ENCODE data around the gene SPEG. TPM values are rescaled to one million over a fixed set of nuclear protein-coding genes. Genes with fewer than 3 reads are reported as not detected.

Gene SPEG
- total and polyA plus RNA-seq, 2 experiments from 2014 or later = 12.6 to 32.4 TPM

DNA sequence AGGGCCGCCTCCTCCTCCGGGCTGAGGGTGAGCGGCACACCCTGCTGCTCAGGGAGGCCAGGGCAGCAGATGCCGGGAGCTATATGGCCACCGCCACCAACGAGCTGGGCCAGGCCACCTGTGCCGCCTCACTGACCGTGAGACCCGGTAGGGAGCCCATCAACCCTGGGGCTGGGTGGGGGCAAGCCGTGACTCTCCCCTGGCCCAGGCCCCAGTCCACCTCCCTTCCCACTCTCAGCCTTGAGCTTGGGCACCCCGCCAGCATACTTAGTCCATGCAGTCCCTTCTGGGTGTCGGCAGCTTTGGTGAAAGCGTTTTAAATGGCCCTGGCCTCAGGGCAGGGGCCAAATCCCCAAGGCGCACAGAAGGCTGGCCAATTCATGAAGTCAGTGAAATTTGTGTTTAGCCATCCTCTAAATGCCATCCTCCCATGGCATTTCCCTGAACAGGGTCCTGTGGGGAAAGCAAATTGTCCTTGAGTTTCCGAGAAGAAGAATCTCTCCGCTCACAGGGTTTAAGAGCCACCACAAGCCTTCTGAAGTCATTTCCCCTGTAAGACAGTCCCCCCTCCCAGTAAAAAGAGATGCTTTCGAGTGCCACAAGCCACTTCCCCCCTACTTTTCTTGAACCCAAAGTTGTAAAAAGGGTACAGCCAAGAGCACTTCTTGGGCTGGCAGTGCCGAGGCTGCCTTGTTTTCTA lies 17.2 kb downstream of the SPEG start:
- no peaks in the 10 kb centered on the region; the same call in 1 of the 2 replicates for H4K20me1 ChIP-seq (replicated peaks; ENCODE audit: insufficient read depth)
- Mint-ChIP-seq H3K9me3 (no peaks in the 10 kb centered on the region), H3K27me3 (ENCODE audit: insufficient read depth, low read depth, poor library complexity) (peaks cover 26% of the 10 kb centered on the region), H3K27ac (no peak overlapping the region; the same call in 1 of the 2 replicates), H3K36me3 (ENCODE audit: low read depth) (peaks cover 5% of the 10 kb centered on the region; the same call in 2 of the 3 replicates), H3K4me1 (peaks cover 20% of the 10 kb centered on the region), H3K4me3 (no peak overlapping the region)
- H3K79me2 ChIP-seq (replicated peaks; ENCODE audit: insufficient read depth) = no peaks in the 10 kb centered on the region
- no peak overlapping the region for H3K4me3 ChIP-seq
- H3K36me3 ChIP-seq (ENCODE audit: insufficient read depth) = no peaks in the 10 kb centered on the region
- no peaks in the 10 kb centered on the region for H3K9me2 ChIP-seq (ENCODE audit: insufficient read depth)
- H3F3A ChIP-seq (replicated peaks; ENCODE audit: low read depth) = 0 out of 2 replicates have a peak, but pooled peaks cover 4% of the 10 kb centered on the region
- TF ChIP-seq EZH2 (IDR thresholded peaks at IDR 0.05; ENCODE audit: low read depth, unreplicated experiment) (no peak), JUNB (IDR thresholded peaks at IDR 0.05; ENCODE audit: unreplicated experiment) (no peak), ZNF331 (CRISPR knock-in tag; IDR thresholded peaks at IDR 0.05; ENCODE audit: low read depth) (no peak), STAT1 (IDR thresholded peaks at IDR 0.05; ENCODE audit: unreplicated experiment) (no peak), EZH2phosphoT487 (IDR thresholded peaks at IDR 0.05; ENCODE audit: unreplicated experiment) (no peak), NANOG (IDR thresholded peaks at IDR 0.05; ENCODE audit: borderline replicate concordance) (no peak), ZNF114 (CRISPR knock-in tag; IDR thresholded peaks at IDR 0.05) (no peak), POLR2AphosphoS5 (IDR thresholded peaks at IDR 0.05; ENCODE audit: low read depth) (no peak), CREB1 (CRISPR knock-in tag; IDR thresholded peaks at IDR 0.05; ENCODE audit: low read depth) (no peak)
- TF ChIP-seq, protein P1, sequence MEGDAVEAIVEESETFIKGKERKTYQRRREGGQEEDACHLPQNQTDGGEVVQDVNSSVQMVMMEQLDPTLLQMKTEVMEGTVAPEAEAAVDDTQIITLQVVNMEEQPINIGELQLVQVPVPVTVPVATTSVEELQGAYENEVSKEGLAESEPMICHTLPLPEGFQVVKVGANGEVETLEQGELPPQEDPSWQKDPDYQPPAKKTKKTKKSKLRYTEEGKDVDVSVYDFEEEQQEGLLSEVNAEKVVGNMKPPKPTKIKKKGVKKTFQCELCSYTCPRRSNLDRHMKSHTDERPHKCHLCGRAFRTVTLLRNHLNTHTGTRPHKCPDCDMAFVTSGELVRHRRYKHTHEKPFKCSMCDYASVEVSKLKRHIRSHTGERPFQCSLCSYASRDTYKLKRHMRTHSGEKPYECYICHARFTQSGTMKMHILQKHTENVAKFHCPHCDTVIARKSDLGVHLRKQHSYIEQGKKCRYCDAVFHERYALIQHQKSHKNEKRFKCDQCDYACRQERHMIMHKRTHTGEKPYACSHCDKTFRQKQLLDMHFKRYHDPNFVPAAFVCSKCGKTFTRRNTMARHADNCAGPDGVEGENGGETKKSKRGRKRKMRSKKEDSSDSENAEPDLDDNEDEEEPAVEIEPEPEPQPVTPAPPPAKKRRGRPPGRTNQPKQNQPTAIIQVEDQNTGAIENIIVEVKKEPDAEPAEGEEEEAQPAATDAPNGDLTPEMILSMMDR (conservative IDR thresholded peaks at IDR 0.05; ENCODE audit: low read depth in 2 of 2) = no peak
- TF ChIP-seq, protein P2, sequence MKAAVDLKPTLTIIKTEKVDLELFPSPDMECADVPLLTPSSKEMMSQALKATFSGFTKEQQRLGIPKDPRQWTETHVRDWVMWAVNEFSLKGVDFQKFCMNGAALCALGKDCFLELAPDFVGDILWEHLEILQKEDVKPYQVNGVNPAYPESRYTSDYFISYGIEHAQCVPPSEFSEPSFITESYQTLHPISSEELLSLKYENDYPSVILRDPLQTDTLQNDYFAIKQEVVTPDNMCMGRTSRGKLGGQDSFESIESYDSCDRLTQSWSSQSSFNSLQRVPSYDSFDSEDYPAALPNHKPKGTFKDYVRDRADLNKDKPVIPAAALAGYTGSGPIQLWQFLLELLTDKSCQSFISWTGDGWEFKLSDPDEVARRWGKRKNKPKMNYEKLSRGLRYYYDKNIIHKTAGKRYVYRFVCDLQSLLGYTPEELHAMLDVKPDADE (IDR thresholded peaks at IDR 0.05) = no peak
- TF ChIP-seq, protein P3, sequence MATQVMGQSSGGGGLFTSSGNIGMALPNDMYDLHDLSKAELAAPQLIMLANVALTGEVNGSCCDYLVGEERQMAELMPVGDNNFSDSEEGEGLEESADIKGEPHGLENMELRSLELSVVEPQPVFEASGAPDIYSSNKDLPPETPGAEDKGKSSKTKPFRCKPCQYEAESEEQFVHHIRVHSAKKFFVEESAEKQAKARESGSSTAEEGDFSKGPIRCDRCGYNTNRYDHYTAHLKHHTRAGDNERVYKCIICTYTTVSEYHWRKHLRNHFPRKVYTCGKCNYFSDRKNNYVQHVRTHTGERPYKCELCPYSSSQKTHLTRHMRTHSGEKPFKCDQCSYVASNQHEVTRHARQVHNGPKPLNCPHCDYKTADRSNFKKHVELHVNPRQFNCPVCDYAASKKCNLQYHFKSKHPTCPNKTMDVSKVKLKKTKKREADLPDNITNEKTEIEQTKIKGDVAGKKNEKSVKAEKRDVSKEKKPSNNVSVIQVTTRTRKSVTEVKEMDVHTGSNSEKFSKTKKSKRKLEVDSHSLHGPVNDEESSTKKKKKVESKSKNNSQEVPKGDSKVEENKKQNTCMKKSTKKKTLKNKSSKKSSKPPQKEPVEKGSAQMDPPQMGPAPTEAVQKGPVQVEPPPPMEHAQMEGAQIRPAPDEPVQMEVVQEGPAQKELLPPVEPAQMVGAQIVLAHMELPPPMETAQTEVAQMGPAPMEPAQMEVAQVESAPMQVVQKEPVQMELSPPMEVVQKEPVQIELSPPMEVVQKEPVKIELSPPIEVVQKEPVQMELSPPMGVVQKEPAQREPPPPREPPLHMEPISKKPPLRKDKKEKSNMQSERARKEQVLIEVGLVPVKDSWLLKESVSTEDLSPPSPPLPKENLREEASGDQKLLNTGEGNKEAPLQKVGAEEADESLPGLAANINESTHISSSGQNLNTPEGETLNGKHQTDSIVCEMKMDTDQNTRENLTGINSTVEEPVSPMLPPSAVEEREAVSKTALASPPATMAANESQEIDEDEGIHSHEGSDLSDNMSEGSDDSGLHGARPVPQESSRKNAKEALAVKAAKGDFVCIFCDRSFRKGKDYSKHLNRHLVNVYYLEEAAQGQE (IDR thresholded peaks at IDR 0.05; ENCODE audit: unreplicated experiment) = no peak
- TF ChIP-seq, protein P4, sequence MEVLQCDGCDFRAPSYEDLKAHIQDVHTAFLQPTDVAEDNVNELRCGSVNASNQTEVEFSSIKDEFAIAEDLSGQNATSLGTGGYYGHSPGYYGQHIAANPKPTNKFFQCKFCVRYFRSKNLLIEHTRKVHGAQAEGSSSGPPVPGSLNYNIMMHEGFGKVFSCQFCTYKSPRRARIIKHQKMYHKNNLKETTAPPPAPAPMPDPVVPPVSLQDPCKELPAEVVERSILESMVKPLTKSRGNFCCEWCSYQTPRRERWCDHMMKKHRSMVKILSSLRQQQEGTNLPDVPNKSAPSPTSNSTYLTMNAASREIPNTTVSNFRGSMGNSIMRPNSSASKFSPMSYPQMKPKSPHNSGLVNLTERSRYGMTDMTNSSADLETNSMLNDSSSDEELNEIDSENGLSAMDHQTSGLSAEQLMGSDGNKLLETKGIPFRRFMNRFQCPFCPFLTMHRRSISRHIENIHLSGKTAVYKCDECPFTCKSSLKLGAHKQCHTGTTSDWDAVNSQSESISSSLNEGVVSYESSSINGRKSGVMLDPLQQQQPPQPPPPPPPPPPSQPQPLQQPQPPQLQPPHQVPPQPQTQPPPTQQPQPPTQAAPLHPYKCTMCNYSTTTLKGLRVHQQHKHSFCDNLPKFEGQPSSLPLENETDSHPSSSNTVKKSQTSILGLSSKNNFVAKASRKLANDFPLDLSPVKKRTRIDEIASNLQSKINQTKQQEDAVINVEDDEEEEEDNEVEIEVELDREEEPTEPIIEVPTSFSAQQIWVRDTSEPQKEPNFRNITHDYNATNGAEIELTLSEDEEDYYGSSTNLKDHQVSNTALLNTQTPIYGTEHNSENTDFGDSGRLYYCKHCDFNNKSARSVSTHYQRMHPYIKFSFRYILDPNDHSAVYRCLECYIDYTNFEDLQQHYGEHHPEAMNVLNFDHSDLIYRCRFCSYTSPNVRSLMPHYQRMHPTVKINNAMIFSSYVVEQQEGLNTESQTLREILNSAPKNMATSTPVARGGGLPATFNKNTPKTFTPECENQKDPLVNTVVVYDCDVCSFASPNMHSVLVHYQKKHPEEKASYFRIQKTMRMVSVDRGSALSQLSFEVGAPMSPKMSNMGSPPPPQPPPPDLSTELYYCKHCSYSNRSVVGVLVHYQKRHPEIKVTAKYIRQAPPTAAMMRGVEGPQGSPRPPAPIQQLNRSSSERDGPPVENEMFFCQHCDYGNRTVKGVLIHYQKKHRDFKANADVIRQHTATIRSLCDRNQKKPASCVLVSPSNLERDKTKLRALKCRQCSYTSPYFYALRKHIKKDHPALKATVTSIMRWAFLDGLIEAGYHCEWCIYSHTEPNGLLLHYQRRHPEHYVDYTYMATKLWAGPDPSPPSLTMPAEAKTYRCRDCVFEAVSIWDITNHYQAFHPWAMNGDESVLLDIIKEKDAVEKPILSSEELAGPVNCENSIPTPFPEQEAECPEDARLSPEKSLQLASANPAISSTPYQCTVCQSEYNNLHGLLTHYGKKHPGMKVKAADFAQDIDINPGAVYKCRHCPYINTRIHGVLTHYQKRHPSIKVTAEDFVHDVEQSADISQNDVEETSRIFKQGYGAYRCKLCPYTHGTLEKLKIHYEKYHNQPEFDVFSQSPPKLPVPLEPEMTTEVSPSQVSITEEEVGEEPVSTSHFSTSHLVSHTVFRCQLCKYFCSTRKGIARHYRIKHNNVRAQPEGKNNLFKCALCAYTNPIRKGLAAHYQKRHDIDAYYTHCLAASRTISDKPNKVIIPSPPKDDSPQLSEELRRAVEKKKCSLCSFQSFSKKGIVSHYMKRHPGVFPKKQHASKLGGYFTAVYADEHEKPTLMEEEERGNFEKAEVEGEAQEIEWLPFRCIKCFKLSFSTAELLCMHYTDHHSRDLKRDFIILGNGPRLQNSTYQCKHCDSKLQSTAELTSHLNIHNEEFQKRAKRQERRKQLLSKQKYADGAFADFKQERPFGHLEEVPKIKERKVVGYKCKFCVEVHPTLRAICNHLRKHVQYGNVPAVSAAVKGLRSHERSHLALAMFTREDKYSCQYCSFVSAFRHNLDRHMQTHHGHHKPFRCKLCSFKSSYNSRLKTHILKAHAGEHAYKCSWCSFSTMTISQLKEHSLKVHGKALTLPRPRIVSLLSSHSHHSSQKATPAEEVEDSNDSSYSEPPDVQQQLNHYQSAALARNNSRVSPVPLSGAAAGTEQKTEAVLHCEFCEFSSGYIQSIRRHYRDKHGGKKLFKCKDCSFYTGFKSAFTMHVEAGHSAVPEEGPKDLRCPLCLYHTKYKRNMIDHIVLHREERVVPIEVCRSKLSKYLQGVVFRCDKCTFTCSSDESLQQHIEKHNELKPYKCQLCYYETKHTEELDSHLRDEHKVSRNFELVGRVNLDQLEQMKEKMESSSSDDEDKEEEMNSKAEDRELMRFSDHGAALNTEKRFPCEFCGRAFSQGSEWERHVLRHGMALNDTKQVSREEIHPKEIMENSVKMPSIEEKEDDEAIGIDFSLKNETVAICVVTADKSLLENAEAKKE (CRISPR knock-in tag; IDR thresholded peaks at IDR 0.05) = no peak
- H3K4me1 ChIP-seq (ENCODE audit: insufficient read depth) = peaks cover 15% of the 10 kb centered on the region; the same call in 1 of the 2 replicates
- H3K27me3 ChIP-seq (ENCODE audit: insufficient read depth) = peaks cover 20% of the 10 kb centered on the region
- H2AFZ ChIP-seq = no peak overlapping the region
- DNase-seq (ENCODE audit: low spot score) = no peak
- no peak overlapping the region for H3K27ac ChIP-seq (ENCODE audit: low read depth)
- H3K4me2 ChIP-seq = no peak overlapping the region
- no peak for ATAC-seq

Measured in GM23338 (cell line).